Measurements from ENCODE around the gene SNRNP70.

SNRNP70 gene

GRCh38 chr19:49102303-49102702 lies 17.1 kb downstream of the SNRNP70 start:
- DNase-seq: no peak

DNA sequence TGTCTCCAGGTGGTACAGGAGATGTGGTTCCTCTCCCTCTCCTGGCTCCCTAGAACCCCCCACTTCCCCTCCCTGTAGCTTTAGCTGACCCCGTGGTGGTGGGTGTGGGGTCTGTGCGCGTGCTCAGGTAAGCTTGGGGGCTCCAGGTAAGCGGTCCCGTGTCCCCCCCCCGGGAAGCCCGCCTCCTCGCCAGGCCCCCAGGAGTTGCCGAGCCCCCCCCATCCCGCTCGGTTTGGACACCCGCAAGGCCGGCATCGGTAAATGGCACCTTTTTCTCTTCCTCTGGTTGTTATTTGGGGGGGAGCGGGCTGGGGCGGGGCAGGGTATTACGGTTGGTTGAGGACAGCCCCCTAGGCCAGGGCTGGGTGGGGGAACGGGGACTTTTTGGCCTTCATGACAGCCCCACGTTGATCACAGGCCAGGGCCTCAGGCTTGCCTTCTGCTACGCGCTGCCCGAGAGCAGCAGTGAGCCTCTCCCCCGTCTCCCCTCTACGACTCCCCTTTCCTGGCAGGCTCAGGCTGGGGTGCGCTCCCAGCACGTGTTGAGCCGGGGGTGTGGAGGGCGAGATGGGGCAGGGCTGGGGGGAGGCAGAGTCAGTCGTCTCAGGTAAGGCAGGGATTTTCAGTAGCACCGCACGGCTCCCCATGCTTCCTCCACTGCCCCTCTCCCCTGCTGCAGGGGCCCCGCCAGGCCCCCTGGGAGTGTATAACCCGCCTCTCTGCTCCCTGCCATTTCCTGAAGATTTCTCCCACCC lies 18.3 kb downstream of the SNRNP70 start:
- no peak for DNase-seq

- no peak for DNase-seq
Measured at GRCh38 chr19:49104229-49104864, 19.1 kb downstream of the SNRNP70 start.

- peak; percentile 83 for DNase-seq
Measured at GRCh38 chr19:49106648-49107135, 21.4 kb downstream of the SNRNP70 start.

DNA sequence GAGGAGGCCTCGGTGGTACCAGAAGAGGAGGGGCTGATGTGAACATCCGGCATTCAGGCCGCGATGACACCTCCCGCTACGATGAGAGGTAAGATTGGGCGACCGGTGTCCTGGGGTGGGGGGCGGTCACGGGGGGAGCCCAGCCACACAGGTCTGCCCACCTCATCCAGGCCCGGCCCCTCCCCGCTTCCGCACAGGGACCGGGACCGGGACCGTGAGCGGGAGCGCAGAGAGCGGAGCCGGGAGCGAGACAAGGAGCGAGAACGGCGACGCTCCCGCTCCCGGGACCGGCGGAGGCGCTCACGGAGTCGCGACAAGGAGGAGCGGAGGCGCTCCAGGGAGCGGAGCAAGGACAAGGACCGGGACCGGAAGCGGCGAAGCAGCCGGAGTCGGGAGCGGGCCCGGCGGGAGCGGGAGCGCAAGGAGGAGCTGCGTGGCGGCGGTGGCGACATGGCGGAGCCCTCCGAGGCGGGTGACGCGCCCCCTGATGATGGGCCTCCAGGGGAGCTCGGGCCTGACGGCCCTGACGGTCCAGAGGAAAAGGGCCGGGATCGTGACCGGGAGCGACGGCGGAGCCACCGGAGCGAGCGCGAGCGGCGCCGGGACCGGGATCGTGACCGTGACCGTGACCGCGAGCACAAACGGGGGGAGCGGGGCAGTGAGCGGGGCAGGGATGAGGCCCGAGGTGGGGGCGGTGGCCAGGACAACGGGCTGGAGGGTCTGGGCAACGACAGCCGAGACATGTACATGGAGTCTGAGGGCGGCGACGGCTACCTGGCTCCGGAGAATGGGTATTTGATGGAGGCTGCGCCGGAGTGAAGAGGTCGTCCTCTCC lies 22.6 kb downstream of the SNRNP70 start:
- no peak for DNase-seq

DNA sequence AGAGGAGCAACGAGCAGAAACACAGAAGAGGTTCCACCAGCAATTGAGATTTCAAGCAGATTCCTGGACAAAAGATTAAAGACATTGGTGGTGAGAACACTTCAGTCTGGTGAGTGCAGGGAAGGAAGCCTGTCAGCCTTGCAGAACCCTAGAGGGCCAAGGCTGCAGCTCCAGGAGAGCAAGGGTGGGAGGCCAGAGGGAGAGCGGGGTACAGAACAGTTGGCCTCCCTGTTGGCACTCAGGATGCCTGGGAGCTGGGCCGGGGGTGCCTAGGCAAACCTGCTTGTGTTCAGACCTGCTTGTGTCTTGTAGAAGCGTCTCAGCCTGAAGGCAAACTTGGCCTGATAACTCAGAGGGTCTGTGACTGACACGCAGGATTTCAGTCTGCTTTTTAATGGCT lies 23.8 kb downstream of the SNRNP70 start:
- DNase-seq: no peak

DNA sequence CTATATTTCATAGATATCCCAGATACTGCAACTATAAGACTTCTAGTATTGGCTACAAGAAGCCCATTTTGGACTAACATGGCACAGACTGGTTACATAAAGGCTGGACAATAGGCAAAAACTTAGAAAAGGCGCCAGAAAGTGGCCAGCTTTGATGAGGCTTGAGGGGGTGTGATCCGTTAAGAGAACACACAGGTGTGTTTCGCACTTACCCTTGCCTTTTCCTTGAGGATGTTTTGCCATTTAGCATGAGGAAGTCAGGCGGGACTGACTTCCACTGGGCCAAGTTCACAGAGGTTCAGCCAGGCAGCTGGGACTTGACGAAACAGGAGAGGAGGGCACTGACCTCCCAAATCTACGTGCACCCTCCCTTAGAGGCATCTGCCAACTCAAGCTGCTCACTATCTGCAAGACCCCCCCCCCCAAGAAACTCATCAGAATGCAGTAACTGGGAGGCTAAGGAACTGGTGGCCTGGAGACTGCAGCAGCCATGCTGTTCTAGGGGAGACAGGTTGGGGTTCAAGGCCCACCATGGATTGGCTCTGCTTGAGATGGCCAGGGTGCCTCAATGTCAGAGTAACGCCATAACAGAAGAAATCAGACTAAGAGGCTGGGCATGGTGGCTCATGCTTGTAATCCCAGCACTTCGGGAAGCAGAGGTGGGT lies 24.4 kb downstream of the SNRNP70 start:
- DNase-seq: no peak

GRCh38 chr19:49110567-49110966 lies 25.3 kb downstream of the SNRNP70 start:
- no peak for DNase-seq

DNA sequence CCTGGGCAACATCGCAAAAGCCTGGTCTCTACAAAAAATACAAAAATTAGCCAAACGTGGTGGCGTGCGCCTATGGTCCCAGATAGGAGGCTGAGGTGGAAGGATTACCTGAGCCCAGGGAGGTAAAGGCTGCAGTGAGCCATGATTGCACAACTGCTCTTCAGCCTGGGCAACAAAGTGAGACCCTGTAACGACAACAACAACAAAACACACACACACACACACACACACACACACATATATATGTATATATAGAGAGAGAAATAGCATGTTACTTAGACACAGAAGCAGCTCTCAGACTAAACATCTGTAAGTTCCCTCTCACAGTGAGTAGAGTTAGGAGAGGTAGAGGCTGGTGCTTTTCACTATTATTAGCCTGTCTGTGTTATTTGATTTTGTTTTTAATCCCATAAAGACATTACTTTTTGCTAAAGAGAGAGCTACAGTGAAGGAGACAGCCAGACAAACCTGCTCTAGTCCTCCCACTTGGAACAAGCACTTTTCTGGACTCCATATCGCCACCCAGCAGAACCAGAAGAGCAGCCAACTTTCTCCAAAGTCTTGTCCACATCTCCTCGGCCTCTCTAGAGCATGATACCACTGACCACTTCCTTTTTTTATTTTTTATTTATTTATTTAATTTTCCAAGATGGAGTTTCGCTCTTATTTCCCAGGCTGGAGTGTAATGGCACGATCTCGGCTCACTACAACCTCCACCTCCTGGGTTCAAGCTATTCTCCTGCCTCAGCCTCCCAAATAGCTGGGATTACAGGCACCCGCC lies 26.2 kb downstream of the SNRNP70 start:
- DNase-seq: no peak

DNA sequence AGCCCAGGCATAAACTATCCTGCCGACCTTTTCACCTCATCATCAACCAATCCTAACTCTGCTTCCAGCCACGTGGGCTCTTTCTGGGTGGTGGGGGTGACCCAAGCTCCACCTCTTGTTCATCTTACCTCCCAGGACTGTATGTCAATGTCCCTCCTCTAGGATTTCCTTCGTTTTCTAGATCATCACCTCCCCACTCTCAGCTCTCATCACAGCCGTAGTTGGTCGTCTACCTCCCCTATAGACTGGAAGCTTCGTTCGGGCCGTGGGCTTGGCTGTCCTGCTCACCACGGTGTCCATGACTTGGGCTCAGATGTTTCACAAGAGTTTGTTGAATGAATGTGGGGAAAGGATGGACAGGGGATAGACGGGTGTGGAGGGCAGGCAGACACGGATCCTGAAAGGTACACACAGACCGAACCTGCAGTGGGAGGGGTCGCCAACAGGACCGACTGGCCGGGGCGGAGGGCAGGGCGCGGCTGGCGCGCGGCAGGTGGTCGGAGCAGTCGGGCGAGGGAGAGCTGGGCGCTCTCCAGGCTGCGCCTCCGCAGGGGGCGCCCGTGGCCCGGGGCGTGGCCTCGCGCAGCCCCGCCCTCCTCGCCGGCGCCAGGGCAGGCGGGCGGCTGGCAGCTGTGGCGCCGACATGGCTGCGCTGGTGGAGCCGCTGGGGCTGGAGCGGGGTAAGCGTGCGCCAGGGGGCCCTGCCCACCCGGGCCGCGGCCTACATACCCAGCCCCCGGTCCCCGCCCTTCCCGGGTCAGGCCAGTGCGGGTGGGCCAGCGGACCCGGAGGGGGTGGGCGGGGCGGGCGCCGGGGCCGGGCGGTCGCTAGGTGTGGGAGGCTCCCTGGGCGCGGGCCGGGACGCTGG lies 28.7 kb downstream of the SNRNP70 start, which contains the start of gene LIN7B:
Gene LIN7B, plus strand, starts transcription at position 609 of the 868 bp plus-strand sequence. Its CDS starts 35 bp downstream, at position 644.
- DNase-seq: peak; percentile 80

DNA sequence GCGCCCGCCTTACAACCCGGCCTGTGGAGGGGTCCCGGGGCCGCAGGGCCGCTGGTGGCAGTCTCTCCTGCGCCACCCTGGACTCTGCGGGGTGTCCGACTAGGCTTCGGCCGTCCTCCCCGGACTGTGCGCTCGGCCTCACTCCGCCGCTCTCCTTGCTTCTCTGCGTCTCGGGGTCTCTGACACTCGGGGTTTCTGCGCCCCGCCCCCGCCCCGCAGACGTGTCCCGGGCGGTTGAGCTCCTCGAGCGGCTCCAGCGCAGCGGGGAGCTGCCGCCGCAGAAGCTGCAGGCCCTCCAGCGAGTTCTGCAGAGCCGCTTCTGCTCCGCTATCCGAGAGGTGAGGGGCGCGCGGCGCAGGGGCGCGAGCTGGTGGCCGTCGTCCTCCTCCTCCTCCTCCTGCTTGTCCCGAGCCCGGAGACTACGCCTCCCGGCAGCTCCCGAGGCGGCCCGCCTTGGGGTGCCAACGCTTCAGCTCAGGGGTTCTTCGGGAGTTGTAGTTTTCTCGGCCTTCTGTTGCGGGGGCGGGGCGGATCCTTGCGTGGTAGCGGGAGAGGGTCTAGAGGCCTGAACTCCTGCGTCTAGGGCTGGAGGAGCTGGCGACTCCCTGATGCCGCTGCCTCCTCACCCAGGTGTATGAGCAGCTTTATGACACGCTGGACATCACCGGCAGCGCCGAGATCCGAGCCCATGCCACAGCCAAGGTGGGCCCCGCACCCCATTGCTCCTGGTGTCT lies 29.5 kb downstream of the SNRNP70 start:
- DNase-seq: peak; percentile 80

- DNase-seq: peak; percentile 78
Measured at GRCh38 chr19:49116544-49116943, 31.3 kb downstream of the SNRNP70 start.

DNA sequence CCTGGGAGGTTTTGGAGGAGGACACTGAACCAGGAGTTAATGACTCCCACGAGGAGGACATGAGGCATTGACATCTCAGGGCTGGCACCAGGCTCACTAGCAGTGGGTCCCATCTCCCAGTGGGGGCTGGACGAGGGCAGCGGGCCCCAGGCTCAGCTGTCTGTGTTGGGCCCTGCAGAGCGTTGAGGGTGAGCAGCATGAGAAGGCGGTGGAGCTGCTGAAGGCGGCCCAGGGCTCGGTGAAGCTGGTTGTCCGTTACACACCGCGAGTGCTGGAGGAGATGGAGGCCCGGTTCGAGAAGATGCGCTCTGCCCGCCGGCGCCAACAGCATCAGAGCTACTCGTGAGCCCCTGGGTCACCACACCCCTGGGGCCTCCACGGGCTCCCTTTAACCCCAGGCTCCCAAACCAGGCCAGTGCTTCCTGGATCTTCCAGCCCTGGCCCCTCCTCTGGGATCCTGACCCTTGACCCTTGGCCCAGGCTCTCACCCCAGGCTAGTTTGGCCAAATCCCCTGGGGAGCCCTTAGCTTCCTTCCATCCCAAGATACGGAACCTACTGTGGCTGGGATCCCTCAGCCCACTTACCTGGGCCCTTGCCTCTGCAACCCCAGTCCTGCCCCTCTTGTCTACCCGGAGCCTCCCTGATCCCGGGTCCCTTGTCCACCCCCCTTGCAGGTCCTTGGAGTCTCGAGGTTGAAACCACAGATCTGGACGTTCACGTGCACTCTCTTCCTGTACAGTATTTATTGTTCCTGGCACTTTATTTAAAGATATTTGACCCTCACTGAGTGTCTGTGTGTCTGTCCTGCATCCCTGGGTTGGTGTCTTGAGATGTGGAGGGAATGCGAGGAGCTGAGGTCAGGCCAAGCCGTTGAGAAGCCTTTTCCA lies 32.7 kb downstream of the SNRNP70 start:
- DNase-seq: no peak

GRCh38 chr19:49118565-49119410 lies 33.5 kb downstream of the SNRNP70 start, which contains the start of gene C19orf73:
Gene C19orf73 (minus strand): TSS chr19:49119143. CDS start chr19:49119022, 121 bp downstream.
- peak; percentile 96 for DNase-seq

GRCh38 chr19:49119411-49120324 lies 34.4 kb downstream of the SNRNP70 start, which contains the start of gene PPFIA3:
Gene PPFIA3 (plus strand): TSS chr19:49119544. CDS start chr19:49127874, 8,330 bp downstream.
- no peak for DNase-seq

DNA sequence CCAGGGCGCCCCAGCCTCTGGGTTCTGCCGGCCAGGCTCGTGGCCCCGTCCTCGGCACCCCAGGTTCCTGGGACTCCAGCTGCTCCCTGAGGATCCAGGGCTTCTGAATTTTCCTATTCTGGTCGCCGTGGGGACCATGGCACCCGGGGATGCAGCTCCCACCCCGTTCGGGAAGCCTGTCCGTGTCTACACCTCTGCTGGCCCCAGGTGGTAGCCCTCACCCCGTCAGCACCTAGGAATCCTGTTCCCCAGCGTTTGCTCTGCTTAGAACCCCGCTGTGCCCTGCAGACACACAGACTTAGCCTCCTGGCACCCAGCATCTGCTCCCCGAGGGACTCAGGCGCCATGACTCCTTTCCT lies 35.1 kb downstream of the SNRNP70 start:
- no peak for DNase-seq

GRCh38 chr19:49120868-49121267 lies 35.6 kb downstream of the SNRNP70 start:
- no peak for DNase-seq

Measured in hematopoietic multipotent progenitor cell treated with erythropoietin and hydrocortisone succinate and interleukin-3 and kit ligand, for 6 days (in vitro differentiated cells).